Measurements from ENCODE around the gene CCR4. TPM values are rescaled to one million over a fixed set of nuclear protein-coding genes. Genes with fewer than 3 reads are reported as not detected.
"Not testable (repeated sequence)": the region's sequence is repeated elsewhere in the genome, so short reads cannot be mapped to it uniquely, and the experiment has no call there.

Gene CCR4
- total and polyA plus RNA-seq, 2 of the 13 experiments (the other 11 are each of a cell fraction or from before 2014, with no cell fraction given), result 0.04 to 0.05 TPM

DNA sequence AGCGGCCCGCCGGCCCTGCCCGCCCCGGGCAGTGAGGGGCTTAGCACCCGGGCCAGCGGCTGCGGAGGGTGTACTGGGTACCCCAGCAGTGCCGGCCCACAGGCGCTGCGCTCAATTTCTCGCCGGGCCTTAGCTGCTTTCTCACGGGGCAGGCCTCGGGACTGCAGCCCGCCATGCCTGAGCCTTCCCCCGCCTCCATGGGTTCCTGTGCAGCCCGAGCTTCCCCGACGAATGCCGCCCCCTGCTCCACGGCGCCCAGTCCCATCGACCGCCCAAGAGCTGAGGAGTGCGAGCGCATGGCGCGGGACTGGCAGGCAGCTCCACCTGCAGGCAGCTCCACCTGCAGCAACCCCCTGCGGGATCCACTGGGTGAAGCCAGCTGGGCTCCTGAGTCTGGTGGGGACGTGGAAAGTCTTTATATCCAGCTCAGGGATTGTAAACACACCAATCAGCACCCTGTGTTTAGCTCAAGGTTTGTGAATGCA lies 48.5 kb upstream of the CCR4 start:
- H2AFZ ChIP-seq (ENCODE audit: low read length); H3K4me2 ChIP-seq (ENCODE audit: low read depth, low read length); FAIRE-seq; in situ Hi-C loops (cut with HindIII; ENCODE audit: extremely low pct_ligation_motif_present, low pct_unique_long_range_greater_than_20kb); H3K36me3 ChIP-seq (replicated peaks in 1 of 2; ENCODE audit: control insufficient read depth in 1 of 2, insufficient read depth in 2 of 2, low read length in 2 of 2); CTCF ChIA-PET (ENCODE audit: low intra/inter-chr PET ratio, low total read pairs); H3K9me3 ChIP-seq (ENCODE audit: low read length); H3K79me2 ChIP-seq (ENCODE audit: insufficient read depth, low read length); H3K9ac ChIP-seq (ENCODE audit: insufficient read depth, low read depth, low read length); H3K27me3 ChIP-seq (ENCODE audit: control insufficient read depth in 1 of 2, insufficient read depth in 2 of 2, low read length in 2 of 2); BruUV-seq (replicated peaks): not testable (repeated sequence)
- DNase-seq (ENCODE audit: low spot score), result peak; percentile 67
- POLR2A ChIA-PET, result interaction anchor here (1.0 to 2.0 kb wide), 7 partner anchors 82 to 122 kb away, joined by 3 to 8 read pairs (median 4); no protein-coding TSS in a partner anchor
- H4K20me1 ChIP-seq (ENCODE audit: insufficient read depth, low read length), result peaks cover 26% of the 10 kb centered on the region
- H3K27ac ChIP-seq (ENCODE audit: extremely low read length, insufficient read depth, low read length), result peak overlapping the region; percentile 26
- 79% methylated on average over 12 of the region's 31 CpGs for WGBS (ENCODE audit: low lambda C conversion rate)
- peak overlapping the region in 2 of 3 experiments; percentile 44 to 57; a peak in 5 of 6 replicates for H3K4me3 ChIP-seq (replicated peaks in 1 of 3; ENCODE audit: insufficient read depth in 1 of 3, low read depth in 2 of 3, low read length in 3 of 3)
- ATAC-seq, result peak; percentile 78
- intact Hi-C loops (cut with micrococcal nuclease; ENCODE audit: unreplicated experiment), result loop anchor here (2.0 to 10.0 kb wide), 2 partner anchors 122 to 168 kb away; no protein-coding TSS in a partner anchor
- H3K4me1 ChIP-seq (ENCODE audit: insufficient read depth, low read length), result peaks cover 17% of the 10 kb centered on the region; the same call in 1 of the 2 replicates
- TF ChIP-seq SP4 (CRISPR knock-in tag; IDR thresholded peaks at IDR 0.05), result 0 out of 2 replicates have a peak, but pooled peaks have one; percentile 45
- TF ChIP-seq ONECUT2 (CRISPR knock-in tag; IDR thresholded peaks at IDR 0.05), result peak; percentile 20; the same call in 1 of the 2 replicates
- peak; percentile 43; the same call in 1 of the 2 replicates for TF ChIP-seq ZFY (CRISPR knock-in tag; IDR thresholded peaks at IDR 0.05)
- peak; percentile 98 for TF ChIP-seq ZNF543 (CRISPR knock-in tag; IDR thresholded peaks at IDR 0.05)
- TF ChIP-seq, protein P1, sequence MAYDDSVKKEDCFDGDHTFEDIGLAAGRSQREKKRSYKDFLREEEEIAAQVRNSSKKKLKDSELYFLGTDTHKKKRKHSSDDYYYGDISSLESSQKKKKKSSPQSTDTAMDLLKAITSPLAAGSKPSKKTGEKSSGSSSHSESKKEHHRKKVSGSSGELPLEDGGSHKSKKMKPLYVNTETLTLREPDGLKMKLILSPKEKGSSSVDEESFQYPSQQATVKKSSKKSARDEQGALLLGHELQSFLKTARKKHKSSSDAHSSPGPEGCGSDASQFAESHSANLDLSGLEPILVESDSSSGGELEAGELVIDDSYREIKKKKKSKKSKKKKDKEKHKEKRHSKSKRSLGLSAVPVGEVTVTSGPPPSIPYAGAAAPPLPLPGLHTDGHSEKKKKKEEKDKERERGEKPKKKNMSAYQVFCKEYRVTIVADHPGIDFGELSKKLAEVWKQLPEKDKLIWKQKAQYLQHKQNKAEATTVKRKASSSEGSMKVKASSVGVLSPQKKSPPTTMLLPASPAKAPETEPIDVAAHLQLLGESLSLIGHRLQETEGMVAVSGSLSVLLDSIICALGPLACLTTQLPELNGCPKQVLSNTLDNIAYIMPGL (CRISPR knock-in tag; IDR thresholded peaks at IDR 0.05; ENCODE audit: borderline replicate concordance in 1 of 2, low read depth in 1 of 2), result peak; percentile 80 to 84
- peak; percentile 43; the same call in 1 of the 2 replicates for TF ChIP-seq ZNF280D (CRISPR knock-in tag; IDR thresholded peaks at IDR 0.05)
- TF ChIP-seq, protein P2, sequence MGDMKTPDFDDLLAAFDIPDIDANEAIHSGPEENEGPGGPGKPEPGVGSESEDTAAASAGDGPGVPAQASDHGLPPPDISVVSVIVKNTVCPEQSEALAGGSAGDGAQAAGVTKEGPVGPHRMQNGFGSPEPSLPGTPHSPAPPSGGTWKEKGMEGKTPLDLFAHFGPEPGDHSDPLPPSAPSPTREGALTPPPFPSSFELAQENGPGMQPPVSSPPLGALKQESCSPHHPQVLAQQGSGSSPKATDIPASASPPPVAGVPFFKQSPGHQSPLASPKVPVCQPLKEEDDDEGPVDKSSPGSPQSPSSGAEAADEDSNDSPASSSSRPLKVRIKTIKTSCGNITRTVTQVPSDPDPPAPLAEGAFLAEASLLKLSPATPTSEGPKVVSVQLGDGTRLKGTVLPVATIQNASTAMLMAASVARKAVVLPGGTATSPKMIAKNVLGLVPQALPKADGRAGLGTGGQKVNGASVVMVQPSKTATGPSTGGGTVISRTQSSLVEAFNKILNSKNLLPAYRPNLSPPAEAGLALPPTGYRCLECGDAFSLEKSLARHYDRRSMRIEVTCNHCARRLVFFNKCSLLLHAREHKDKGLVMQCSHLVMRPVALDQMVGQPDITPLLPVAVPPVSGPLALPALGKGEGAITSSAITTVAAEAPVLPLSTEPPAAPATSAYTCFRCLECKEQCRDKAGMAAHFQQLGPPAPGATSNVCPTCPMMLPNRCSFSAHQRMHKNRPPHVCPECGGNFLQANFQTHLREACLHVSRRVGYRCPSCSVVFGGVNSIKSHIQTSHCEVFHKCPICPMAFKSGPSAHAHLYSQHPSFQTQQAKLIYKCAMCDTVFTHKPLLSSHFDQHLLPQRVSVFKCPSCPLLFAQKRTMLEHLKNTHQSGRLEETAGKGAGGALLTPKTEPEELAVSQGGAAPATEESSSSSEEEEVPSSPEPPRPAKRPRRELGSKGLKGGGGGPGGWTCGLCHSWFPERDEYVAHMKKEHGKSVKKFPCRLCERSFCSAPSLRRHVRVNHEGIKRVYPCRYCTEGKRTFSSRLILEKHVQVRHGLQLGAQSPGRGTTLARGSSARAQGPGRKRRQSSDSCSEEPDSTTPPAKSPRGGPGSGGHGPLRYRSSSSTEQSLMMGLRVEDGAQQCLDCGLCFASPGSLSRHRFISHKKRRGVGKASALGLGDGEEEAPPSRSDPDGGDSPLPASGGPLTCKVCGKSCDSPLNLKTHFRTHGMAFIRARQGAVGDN (CRISPR knock-in tag; IDR thresholded peaks at IDR 0.05), result peak; percentile 87
- TF ChIP-seq ZSCAN31 (CRISPR knock-in tag; IDR thresholded peaks at IDR 0.05; ENCODE audit: low read depth), result 0 out of 2 replicates have a peak, but pooled peaks have one; percentile 43
- TF ChIP-seq KDM2A (CRISPR knock-in tag; IDR thresholded peaks at IDR 0.05; ENCODE audit: borderline replicate concordance, low read depth), result peak; percentile 84; the same call in 1 of the 2 replicates
- peak; percentile 95 for TF ChIP-seq UBTF (CRISPR knock-in tag; IDR thresholded peaks at IDR 0.05)
- peak; percentile 57; the same call in 1 of the 2 replicates for TF ChIP-seq PITX1 (CRISPR knock-in tag; IDR thresholded peaks at IDR 0.05)

Data from HepG2 (cell line).